Measurements from ENCODE around the gene RPL11.
"Not testable (repeated sequence)": the region's sequence is repeated elsewhere in the genome, so short reads cannot be mapped to it uniquely, and the experiment has no call there.

The RPL11 gene

DNA sequence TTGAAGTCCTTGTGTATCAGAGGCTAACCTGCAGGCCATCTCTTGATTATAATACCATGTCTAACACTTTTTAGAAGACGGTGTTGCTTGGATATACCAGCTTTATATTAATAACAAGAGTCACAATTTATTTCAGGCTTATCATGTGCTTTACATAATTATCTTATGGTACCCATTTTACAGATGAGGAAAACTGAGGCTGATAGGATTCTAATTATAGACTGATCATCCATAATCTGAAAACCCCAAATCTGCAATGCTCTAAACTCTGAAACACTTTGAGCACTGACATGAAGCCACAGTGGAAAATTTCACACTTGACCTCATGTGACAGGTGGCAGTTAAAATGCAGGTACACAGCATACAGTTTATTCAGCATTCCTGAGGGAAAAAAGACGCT, 7.2 kb upstream of the RPL11 start:
- TF ChIP-seq, protein P1, sequence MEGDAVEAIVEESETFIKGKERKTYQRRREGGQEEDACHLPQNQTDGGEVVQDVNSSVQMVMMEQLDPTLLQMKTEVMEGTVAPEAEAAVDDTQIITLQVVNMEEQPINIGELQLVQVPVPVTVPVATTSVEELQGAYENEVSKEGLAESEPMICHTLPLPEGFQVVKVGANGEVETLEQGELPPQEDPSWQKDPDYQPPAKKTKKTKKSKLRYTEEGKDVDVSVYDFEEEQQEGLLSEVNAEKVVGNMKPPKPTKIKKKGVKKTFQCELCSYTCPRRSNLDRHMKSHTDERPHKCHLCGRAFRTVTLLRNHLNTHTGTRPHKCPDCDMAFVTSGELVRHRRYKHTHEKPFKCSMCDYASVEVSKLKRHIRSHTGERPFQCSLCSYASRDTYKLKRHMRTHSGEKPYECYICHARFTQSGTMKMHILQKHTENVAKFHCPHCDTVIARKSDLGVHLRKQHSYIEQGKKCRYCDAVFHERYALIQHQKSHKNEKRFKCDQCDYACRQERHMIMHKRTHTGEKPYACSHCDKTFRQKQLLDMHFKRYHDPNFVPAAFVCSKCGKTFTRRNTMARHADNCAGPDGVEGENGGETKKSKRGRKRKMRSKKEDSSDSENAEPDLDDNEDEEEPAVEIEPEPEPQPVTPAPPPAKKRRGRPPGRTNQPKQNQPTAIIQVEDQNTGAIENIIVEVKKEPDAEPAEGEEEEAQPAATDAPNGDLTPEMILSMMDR (IDR thresholded peaks at IDR 0.05; ENCODE audit: control insufficient read depth, extremely low read depth, insufficient read depth) = no peak
- no peak for DNase-seq (ENCODE audit: low read depth)
- H3K4me3 ChIP-seq (ENCODE audit: low read depth, low read length) = no peak overlapping the region

DNA sequence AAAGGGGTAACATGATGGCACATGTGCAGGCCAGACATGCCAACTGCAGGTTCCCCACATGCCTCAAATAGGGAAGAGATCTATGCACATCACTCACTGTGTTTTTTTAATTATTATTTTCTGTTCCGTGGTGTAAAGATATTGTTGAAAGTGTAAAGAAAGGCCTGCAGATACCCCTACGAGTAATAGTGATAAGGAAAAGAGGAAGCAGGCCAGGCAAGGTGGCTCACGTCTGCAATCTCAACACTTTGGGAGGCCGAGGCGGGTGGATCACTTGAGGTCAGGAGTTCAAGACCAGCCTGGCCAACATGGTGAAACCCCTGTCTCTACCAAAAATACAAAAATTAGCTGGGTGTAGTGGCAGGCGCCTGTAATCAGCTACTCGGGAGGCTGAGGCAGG, 6.4 kb upstream of the RPL11 start:
- not testable (repeated sequence) for H3K4me3 ChIP-seq (ENCODE audit: low read depth, low read length); DNase-seq (ENCODE audit: low read depth)

GRCh38 chr1:23687680-23688079, 3.9 kb upstream of the RPL11 start:
- not testable (repeated sequence) for DNase-seq (ENCODE audit: low read depth); H3K4me3 ChIP-seq (ENCODE audit: low read depth, low read length)

DNA sequence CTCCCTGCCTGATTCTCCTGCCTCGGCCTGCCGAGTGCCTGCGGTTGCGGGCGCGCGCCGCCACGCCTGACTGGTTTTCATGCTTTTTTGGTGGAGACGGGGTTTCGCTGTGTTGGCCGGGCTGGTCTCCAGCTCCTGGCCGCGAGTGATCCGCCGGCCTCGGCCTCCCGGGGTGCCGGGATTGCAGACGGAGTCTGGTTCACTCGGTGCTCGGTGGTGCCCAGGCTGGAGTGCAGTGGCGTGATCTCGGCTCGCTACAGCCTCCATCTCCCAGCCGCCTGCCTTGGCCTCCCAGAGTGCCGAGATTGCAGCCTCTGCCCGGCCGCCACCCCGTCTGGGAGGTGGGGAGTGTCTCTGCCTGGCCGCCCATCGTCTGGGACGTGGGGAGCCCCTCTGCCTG, 3.3 kb upstream of the RPL11 start:
- H3K4me3 ChIP-seq (ENCODE audit: low read depth, low read length); DNase-seq (ENCODE audit: low read depth): not testable (repeated sequence)

- no peak for DNase-seq (ENCODE audit: low read depth)
- peak overlapping the region; percentile 87 for H3K4me3 ChIP-seq (ENCODE audit: low read depth, low read length)
- TF ChIP-seq, protein P1 (IDR thresholded peaks at IDR 0.05; ENCODE audit: control insufficient read depth, extremely low read depth, insufficient read depth) = no peak
These were observed 784 bp downstream of the RPL11 start for GRCh38 chr1:23692308-23692871.

DNA sequence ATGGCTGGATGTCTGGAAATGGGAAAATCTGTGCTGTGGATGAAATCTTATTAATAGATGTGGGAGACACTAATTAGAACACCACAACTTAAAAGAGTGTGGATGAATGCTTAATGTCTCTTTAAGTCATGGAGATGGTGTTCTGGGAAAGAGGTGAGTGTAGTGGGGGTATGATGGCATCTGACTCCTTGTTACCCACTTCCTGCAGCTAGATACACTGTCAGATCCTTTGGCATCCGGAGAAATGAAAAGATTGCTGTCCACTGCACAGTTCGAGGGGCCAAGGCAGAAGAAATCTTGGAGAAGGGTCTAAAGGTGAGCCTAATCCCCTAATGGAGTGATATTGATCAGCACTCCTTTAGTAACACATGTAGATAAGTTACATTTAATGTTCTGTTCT, 2.0 kb downstream of the RPL11 start:
- peak overlapping the region; percentile 87 for H3K4me3 ChIP-seq (ENCODE audit: low read depth, low read length)
- DNase-seq (ENCODE audit: low read depth) = no peak
- TF ChIP-seq, protein P1 (IDR thresholded peaks at IDR 0.05; ENCODE audit: control insufficient read depth, extremely low read depth, insufficient read depth) = no peak

GRCh38 chr1:23694371-23694770, 2.8 kb downstream of the RPL11 start:
- no peak for DNase-seq (ENCODE audit: low read depth)
- H3K4me3 ChIP-seq (ENCODE audit: low read depth, low read length) = no peak overlapping the region
- TF ChIP-seq, protein P1 (IDR thresholded peaks at IDR 0.05; ENCODE audit: control insufficient read depth, extremely low read depth, insufficient read depth) = no peak

DNA sequence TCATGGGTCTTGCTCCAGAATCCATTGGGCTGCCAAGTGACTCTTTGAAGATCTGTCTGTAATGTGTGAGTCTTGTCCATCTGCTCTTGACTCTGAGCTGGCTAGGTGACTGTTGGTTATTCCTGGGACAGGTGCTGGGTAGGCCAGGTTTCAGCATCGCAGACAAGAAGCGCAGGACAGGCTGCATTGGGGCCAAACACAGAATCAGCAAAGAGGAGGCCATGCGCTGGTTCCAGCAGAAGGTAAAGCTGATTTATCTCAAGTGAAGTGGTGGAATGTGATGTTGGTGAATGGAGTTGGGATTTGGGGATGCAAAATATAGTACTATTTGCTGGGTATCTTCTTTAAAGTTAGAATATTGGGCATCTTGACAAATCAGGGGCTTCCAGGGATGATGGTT, 4.1 kb downstream of the RPL11 start:
- TF ChIP-seq, protein P1 (IDR thresholded peaks at IDR 0.05; ENCODE audit: control insufficient read depth, extremely low read depth, insufficient read depth) = no peak
- no peak overlapping the region for H3K4me3 ChIP-seq (ENCODE audit: low read depth, low read length)
- DNase-seq (ENCODE audit: low read depth) = no peak
